Large intestine (tissue), 3 donors: Measurements from ENCODE around the gene LPP. TPM values are rescaled to one million over a fixed set of nuclear protein-coding genes. Genes with fewer than 3 reads are reported as not detected.

ENCODE experiments used
- DNase-seq, 2 donors: peaks; one replicate each; pipeline versions ENCODE4 v3.0.0 to v3.0.0-alpha.2; 2013
- H3K27ac ChIP-seq: one replicate; pipeline ENCODE4 v1.5.1; 2013; ENCODE audit warnings: low read length
- H3K27me3 ChIP-seq: 2 replicates; pipeline ENCODE4 v1.6.1; 2013; ENCODE audit warnings: low read length; ENCODE audit not compliant: control insufficient read depth, insufficient read depth
- H3K36me3 ChIP-seq: 2 replicates; pipeline ENCODE4 v1.6.1; 2013; ENCODE audit warnings: low read length; ENCODE audit not compliant: control insufficient read depth, insufficient read depth
- H3K4me1 ChIP-seq: one replicate; pipeline ENCODE4 v1.6.1; 2013; ENCODE audit warnings: low read length; ENCODE audit not compliant: control insufficient read depth, insufficient read depth
- H3K4me3 ChIP-seq: one replicate; pipeline ENCODE4 v1.5.1; 2013; ENCODE audit warnings: low read length
- H3K9me3 ChIP-seq: one replicate; pipeline ENCODE4 v1.6.1; 2013; ENCODE audit warnings: mild to moderate bottlenecking, low read depth, low read length, moderate library complexity; ENCODE audit not compliant: control insufficient read depth
- WGBS: methylation state at CpG from one replicate; pipeline ENCODE4 v1.1.5; 2013; ENCODE audit warnings: low lambda C conversion rate; ENCODE audit not compliant: insufficient coverage; 5-methylcytosine and 5-hydroxymethylcytosine counted together
- polyA plus RNA-seq: library from polyadenylated mRNA; unstranded; fragments of 120-200 nt; gene quantifications from one replicate; pipeline ENCODE4 v1.2.1, GENCODE V29; 2013

The LPP gene
- polyA plus RNA-seq, 1 donor, result 41.2 TPM

DNA sequence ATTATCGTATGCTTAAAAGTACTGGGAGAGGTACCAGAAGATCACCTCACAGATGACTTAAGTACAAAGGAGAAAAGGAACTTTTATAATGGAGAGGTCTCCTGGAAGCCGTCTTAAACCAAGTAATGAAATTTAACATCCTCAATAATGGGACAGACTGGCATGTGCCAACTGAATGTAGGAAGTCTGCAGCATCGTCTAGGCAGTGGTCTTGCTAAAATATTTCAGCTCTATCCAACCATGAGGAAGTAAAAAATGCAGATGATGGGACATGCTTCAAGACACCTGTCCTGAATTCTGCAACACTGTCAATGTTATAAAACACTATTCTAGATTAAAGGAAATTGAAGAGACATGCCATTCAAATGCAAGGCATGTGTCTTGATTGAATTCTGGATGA, 559.0 kb downstream of the LPP start:
- no peaks in the 10 kb centered on the region for H3K9me3 ChIP-seq
- WGBS, result 90% methylated on average over 2 of the region's 3 CpGs
- peak overlapping the region; percentile 71 for H3K27ac ChIP-seq
- DNase-seq, result no peak
- peaks cover 10% of the 10 kb centered on the region for H3K4me1 ChIP-seq
- H3K4me3 ChIP-seq, result no peak overlapping the region
- H3K36me3 ChIP-seq, result peaks cover 8% of the 10 kb centered on the region
- H3K27me3 ChIP-seq, result no peaks in the 10 kb centered on the region

DNA sequence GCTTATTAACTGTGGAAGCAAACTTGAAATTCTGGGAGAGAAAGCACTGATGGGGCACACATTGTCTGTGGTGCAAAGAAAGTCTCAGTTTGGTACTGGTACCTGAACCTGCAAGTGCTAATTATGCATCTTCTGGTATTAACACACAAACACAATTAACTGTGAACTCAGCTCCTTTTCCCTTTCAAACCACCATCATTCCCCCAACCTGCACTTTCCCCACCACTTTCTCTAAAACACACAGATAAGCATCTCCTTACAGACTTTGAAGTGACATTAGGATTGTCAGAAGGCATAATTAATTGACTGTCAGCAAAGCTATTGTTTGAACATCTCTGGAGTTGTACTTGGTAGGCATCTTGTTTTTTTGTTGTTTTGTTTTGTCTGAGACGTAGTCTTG, 565.6 kb downstream of the LPP start:
- Histone ChIP-seq H3K27ac (no peak overlapping the region), H3K27me3 (no peaks in the 10 kb centered on the region), H3K4me1 (no peaks in the 10 kb centered on the region), H3K36me3 (no peaks in the 10 kb centered on the region), H3K9me3 (no peaks in the 10 kb centered on the region), H3K4me3 (no peak overlapping the region)
- no CpG with 5 or more reads among the region's 1 CpG for WGBS
- DNase-seq, result no peak

DNA sequence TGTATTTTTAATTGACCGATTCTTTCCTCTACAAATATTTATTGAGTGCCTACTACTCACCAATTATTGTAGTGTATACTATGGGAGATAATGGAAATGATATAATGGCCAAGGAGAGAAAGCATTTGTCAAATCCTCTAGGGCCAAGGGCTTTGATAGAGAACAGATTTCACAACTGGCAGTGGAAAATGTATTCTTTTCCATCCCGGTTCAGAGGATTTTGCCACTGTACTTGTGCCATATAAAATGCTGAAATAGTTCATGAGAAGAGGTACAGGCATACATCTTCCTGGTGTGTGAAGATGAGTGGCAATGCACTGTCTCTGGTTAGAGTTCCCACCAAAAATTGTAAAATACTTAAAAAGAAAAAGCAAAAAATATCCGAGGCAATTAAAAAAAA, 566.3 kb downstream of the LPP start:
- H3K27ac ChIP-seq, result no peak overlapping the region
- WGBS, result no CpG with 5 or more reads among the region's 3 CpGs
- no peaks in the 10 kb centered on the region for H3K4me1 ChIP-seq
- no peak overlapping the region for H3K4me3 ChIP-seq
- H3K9me3 ChIP-seq, result no peaks in the 10 kb centered on the region
- H3K27me3 ChIP-seq, result no peaks in the 10 kb centered on the region
- no peaks in the 10 kb centered on the region for H3K36me3 ChIP-seq
- DNase-seq, result no peak

DNA sequence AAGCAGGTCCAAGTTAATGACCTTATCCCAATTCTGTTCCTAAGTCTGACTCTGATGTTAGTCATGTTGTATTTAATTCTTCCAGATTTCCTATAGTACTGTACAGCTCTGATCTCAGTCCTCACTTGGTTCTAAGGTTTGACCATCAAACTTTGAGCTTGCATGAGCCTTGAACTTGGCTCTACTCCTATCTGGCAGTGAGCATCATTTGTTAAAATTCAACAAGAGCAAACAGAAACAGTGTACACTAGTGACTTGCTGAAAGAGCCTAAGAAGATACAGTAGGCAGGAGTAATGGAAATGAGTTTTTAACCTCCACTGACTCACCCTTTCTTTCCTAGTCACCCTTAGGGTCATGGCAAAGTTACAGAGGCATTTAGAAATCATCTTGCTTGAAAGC, 566.7 kb downstream of the LPP start:
- Histone ChIP-seq H3K36me3 (no peaks in the 10 kb centered on the region), H3K9me3 (no peaks in the 10 kb centered on the region), H3K4me1 (no peaks in the 10 kb centered on the region), H3K4me3 (no peak overlapping the region), H3K27ac (no peak overlapping the region), H3K27me3 (no peaks in the 10 kb centered on the region)
- no peak for DNase-seq

DNA sequence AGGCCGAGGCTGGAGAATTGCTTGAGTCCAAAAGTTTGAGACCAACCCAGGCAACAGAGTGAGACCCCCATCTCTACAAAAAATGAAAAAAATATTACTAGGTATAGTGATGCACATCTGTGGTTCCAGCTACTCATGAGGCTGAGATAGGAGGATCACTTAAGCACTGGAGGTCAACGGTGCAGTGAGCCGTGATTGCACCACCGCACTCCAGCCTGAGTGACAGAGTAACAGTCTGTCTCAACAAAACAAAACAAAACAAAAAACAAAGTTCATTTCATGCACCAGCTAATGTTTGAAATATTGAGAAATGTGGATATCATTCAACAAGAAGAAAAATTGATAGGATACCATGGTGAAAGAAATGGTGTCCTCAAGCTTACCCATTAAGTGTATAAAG, 567.4 kb downstream of the LPP start:
- WGBS, result 100% methylated on average over 2 of the region's 4 CpGs
- no peak overlapping the region for H3K4me3 ChIP-seq
- H3K9me3 ChIP-seq, result no peaks in the 10 kb centered on the region
- H3K27me3 ChIP-seq, result no peaks in the 10 kb centered on the region
- H3K36me3 ChIP-seq, result peaks cover 3% of the 10 kb centered on the region
- H3K27ac ChIP-seq, result no peak overlapping the region
- no peaks in the 10 kb centered on the region for H3K4me1 ChIP-seq
- DNase-seq, result no peak

DNA sequence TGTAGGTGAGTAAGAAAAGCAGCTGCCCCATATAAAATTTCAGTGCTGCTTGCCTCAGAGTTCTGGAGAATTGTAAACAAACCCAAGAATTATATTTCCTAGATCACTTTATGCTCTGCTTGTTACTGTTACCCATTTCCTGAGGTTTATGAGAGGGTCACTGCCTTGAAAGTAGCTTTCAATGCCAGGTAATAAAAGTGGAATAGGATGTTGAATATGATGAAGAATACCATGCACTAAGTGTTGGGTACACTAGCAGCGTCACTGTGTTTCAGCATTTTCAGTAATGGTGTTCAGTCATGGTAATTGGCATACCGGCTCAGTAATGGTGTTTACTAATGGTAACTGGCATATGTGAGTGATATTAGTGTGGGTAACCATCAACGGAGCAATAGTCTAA, 568.0 kb downstream of the LPP start:
- no peak overlapping the region for H3K27ac ChIP-seq
- H3K4me1 ChIP-seq, result no peaks in the 10 kb centered on the region
- H3K4me3 ChIP-seq, result no peak overlapping the region
- H3K27me3 ChIP-seq, result no peaks in the 10 kb centered on the region
- DNase-seq, result no peak
- no peaks in the 10 kb centered on the region for H3K9me3 ChIP-seq
- H3K36me3 ChIP-seq, result peaks cover 3% of the 10 kb centered on the region
- 100% methylated on average over 2 of the region's 3 CpGs for WGBS

DNA sequence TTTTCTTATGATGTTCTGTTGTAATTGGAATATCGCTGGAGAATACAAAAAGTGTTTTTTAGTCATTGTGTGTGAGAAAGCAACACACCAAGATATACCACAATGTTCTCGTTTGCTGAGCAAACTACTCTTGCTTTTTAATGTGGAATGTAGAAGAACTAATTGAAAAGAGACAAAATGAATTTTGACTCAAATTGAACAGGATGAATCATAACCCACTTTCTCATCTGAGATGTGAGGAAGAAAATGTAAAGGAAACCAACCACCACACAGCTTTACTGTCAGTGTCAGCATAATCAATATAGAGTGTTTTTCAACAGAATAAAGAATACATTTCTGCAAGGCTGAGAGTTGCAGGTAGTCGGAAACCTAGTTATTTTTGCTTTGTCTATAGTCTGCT, 569.0 kb downstream of the LPP start:
- Histone ChIP-seq H3K4me1 (no peaks in the 10 kb centered on the region), H3K27ac (no peak overlapping the region), H3K9me3 (no peaks in the 10 kb centered on the region), H3K27me3 (no peaks in the 10 kb centered on the region), H3K36me3 (peaks cover 3% of the 10 kb centered on the region), H3K4me3 (no peak overlapping the region)
- no peak for DNase-seq
- WGBS, result 100% methylated on average over 1 of the region's 3 CpGs

DNA sequence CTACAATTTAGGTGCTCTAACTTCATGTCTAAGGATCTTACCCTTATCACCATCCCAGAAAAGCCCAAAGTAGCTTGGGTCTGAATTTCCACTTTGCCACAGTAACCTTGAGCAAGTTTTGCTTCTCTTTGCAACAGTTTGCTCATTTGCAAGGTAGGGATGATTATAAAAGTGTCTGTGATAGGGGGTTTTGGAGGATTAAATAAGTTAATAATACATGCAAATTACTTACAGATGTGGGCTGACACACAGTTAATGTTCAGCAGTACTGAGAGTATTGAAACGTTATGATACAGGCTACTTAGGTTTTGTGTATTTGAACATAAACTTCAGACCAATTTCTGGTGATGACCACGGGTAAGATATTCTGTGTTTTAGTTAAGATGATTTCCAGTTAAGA, 573.1 kb downstream of the LPP start:
- H3K27ac ChIP-seq, result no peak overlapping the region
- 86% methylated on average over 1 of the region's 2 CpGs for WGBS
- no peak for DNase-seq

DNA sequence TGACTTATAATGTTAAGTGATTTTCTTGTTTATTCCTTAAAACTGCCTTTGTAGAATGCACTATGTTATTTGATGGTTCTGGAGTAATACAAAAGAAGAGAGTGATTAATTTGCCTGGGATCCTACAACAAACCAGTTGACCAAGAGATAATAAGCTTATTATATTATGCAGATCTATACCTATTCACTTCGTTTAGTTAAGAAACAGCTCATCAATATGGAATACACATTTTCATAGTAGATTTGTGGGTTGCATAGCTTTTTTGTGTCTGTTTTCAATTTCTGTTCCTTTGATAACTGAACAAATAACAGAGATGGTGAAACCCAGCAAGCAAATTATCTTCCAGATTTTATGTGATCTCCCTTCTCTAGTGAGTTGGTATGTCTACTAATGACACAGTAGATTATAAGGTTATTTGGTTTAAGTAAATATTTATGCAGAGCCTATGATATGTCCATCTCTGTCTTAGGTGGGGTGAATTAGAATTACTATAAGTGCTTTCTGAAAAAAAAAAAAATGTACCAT, 574.5 kb downstream of the LPP start:
- H3K4me3 ChIP-seq, result no peak overlapping the region
- no peak for DNase-seq
- H3K27ac ChIP-seq, result no peak overlapping the region
- H3K27me3 ChIP-seq, result no peaks in the 10 kb centered on the region
- no peaks in the 10 kb centered on the region for H3K9me3 ChIP-seq
- peaks cover 3% of the 10 kb centered on the region for H3K36me3 ChIP-seq
- WGBS, result 40% methylated on average over 1 of the region's 1 CpG
- no peaks in the 10 kb centered on the region for H3K4me1 ChIP-seq

More for the DNA sequence above, 573.1 kb downstream of the LPP start:
- Histone ChIP-seq H3K36me3 (peaks cover 3% of the 10 kb centered on the region), H3K4me3 (no peak overlapping the region), H3K9me3 (no peaks in the 10 kb centered on the region), H3K27me3 (no peaks in the 10 kb centered on the region), H3K4me1 (no peaks in the 10 kb centered on the region)

DNA sequence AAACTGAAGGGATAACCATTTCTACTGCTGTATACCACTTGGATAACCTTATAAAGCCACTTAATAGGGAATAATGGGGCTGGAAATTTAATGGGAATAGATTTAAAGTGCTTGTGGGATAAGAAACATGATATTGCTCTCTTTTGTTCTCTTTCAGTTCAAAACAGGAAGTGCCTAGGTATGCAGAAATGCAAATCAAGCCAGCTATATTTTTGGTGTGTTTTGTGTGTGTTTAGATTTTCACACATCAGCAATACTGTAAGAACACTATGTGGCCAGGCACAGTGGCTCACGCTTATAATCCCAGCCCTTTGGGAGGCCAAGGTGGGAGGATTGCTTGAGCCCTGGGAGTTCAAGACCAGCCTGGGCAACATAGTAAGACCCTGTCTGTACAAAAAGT, 575.5 kb downstream of the LPP start:
- no peaks in the 10 kb centered on the region for H3K9me3 ChIP-seq
- no peaks in the 10 kb centered on the region for H3K27me3 ChIP-seq
- no peak overlapping the region for H3K27ac ChIP-seq
- DNase-seq, result no peak
- H3K4me1 ChIP-seq, result no peaks in the 10 kb centered on the region
- no CpG with 5 or more reads among the region's 1 CpG for WGBS
- no peak overlapping the region for H3K4me3 ChIP-seq
- peaks cover 3% of the 10 kb centered on the region for H3K36me3 ChIP-seq

DNA sequence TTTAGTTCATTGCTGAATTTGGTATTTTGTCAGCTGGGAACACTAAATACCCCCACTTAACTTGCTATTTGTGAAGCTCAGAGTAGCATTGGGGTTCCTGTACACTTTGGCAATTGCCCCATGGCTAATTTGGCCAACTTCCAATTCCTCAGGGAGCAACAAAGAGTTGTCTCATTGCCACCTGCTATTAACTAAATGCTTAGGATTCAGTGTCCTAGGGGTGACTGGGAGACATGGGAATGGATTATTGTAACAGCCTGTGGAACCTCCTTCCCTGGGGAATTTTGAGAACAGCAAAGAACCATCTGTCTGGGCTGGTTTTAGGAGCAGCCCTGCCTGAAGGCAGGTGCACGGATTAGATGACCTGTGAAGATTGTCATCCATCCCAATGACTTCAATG, 580.4 kb downstream of the LPP start:
- Histone ChIP-seq H3K36me3 (no peaks in the 10 kb centered on the region), H3K9me3 (no peaks in the 10 kb centered on the region), H3K4me1 (no peaks in the 10 kb centered on the region), H3K27me3 (no peaks in the 10 kb centered on the region), H3K4me3 (no peak overlapping the region), H3K27ac (no peak overlapping the region)
- WGBS, result no CpG with 5 or more reads among the region's 1 CpG
- no peak for DNase-seq
